Omental fat pad (tissue), 4 donors: Measurements from ENCODE around the gene NUP43. TPM values are rescaled to one million over a fixed set of nuclear protein-coding genes. Genes with fewer than 3 reads are reported as not detected.
"Not testable (repeated sequence)": the region's sequence is repeated elsewhere in the genome, so short reads cannot be mapped to it uniquely, and the experiment has no call there.

Experiments
- ATAC-seq: fragments of 150-250 bp; one replicate; pipeline ENCODE4 v1.9.1; 2016; ENCODE audit warnings: mild to moderate bottlenecking, moderate library complexity; ENCODE audit not compliant: low FRiP score
- DNase-seq: peaks from one replicate; pipeline ENCODE4 v3.0.0-alpha.2; 2019; ENCODE audit warnings: low spot score
- CTCF ChIP-seq, 3 donors: fragments of 450-650 bp; IDR thresholded peaks; one replicate each; pipeline ENCODE4 v1.5.1; 2016 to 2017; ENCODE audit warnings: antibody characterized with exemption in 3 of 3, mild to moderate bottlenecking in 3 of 3, moderate library complexity in 2 of 3
- total RNA-seq, 4 donors: library from RNA; depleted of rRNA; stranded (reverse); fragments of >200 nt; gene quantifications; one replicate each; pipeline ENCODE4 v1.1.0, GENCODE V29; 2016

The NUP43 gene
- total RNA-seq, 4 donors from 2014 or later, result 10.5 to 22.7 (median 12.9) TPM

GRCh38 chr6:149696901-149697300 lies 49.4 kb downstream of the NUP43 start:
- DNase-seq, result no peak
- TF ChIP-seq CTCF (IDR thresholded peaks at IDR 0.05), result no peak
- ATAC-seq, result peak; percentile 37

GRCh38 chr6:149694921-149695320 lies 51.4 kb downstream of the NUP43 start:
- no peak for ATAC-seq
- no peak for DNase-seq
- no peak for TF ChIP-seq CTCF (IDR thresholded peaks at IDR 0.05)

GRCh38 chr6:149691201-149691600 lies 55.1 kb downstream of the NUP43 start:
- ATAC-seq (no peak), DNase-seq (no peak)

GRCh38 chr6:149686230-149686629 lies 60.1 kb downstream of the NUP43 start:
- ATAC-seq, result no peak
- no peak for TF ChIP-seq CTCF (IDR thresholded peaks at IDR 0.05)

More at GRCh38 chr6:149691201-149691600, 55.1 kb downstream of the NUP43 start:
- TF ChIP-seq CTCF (IDR thresholded peaks at IDR 0.05), result no peak

GRCh38 chr6:149683256-149683859 lies 63.0 kb downstream of the NUP43 start:
- DNase-seq (no peak), ATAC-seq (no peak)
- no peak for TF ChIP-seq CTCF (IDR thresholded peaks at IDR 0.05)

More at GRCh38 chr6:149686230-149686629, 60.1 kb downstream of the NUP43 start:
- DNase-seq, result no peak

- not testable (repeated sequence) for ATAC-seq
Observed at GRCh38 chr6:149681845-149682244, 64.5 kb downstream of the NUP43 start.

GRCh38 chr6:149681209-149681608 lies 65.1 kb downstream of the NUP43 start:
- no peak for ATAC-seq
- DNase-seq, result no peak
- no peak for TF ChIP-seq CTCF (IDR thresholded peaks at IDR 0.05)

More at GRCh38 chr6:149681845-149682244, 64.5 kb downstream of the NUP43 start:
- DNase-seq, result not testable (repeated sequence)
